Measurements from ENCODE around the gene GPR50.

The GPR50 gene

DNA sequence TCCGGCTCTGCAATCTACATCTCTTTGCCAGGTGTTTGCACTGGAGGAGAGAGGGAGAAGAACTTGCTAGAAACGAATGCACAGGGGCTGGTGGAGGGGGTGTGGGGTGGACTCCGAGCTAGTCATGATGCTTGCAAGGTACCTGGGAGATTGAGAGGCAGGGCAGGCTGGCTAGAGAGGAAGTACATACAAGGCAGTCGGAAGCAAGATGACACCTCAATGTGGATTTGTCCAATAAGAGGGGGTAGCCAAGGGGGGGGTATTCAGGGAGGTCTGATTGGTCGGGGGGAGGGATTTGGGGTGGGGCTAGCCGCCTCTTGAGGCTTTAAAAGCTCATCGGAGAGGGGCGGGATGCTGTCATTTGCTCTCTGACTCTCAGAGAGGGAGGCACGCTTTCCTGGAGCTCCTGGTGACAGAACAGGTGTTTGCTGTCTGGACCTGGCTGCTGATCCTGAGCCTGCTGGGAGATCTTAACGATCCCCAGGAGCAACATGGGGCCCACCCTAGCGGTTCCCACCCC, at the start of gene GPR50:
GPR50 (plus strand) TSS at position 354 of the 520 bp plus-strand sequence; CDS start at position 492, 138 bp downstream.
- DNase-seq = no peak

DNA sequence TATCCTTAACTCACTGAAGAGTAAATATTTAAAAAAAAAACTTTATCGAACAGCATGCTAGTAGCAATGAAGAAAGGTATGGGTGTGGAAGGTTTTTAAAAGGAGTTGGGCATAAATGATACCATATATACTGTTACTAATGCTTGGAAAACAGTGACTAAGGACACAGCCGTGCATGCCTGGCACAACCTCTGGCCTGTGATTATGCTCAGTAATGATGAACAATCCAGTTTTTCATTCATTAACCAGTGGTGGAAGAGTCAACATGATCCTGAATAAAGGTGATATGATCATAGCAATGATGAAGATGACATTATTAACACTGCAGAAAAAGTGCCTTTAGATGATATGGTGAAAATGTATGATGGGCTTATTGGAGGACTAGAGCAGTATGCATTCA, 43.9 kb upstream of the GPR50 start:
- no peak for DNase-seq

DNA sequence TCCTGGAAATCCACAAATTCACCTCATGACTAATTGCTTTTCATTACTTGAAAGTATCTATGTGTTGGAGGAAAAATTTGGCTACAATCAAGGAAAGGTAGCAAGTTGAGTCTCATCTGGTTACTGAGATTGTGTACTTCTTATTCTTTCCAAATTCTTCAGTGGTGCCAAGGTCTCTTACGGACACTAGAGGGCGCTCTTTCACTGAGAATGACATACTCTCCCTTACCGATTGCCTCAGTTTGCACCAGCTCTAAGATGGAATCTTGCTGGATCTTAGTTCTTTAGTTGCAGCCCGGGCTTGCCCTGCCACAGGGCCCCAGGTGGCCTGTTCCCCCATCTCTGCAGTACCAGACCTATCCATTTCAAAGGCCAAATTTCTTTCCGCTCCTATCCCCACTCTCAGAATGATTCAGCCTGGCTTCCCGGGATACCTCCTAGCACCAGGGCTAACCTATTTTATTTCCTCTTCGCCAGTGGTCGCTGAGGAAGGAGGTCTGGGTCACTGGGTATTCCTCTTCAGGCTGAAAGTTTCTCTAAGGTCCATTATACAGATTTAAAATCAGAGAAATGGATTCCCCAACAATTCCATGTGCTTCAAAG, 24.6 kb upstream of the GPR50 start:
- peak; percentile 1 for DNase-seq

DNA sequence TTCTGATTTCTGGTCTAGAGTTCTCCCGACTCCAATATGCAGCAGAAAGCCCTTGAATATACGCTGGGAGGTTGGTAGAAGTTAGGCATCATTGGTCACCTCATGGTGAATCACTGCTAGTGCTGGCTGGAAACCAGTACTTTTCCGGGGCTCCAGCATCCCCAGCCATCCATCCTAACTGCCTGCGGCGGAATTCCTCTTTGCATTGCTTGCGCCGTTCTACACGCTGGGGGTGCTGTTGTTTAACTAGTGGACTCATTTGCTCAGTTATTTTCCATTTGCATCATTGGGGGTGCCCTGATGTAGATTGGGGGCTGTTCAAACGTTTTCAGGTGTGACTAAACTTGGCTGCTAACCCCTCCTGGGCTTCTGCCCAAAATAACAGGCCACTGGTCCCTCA, 23.3 kb upstream of the GPR50 start:
- no peak for DNase-seq

DNA sequence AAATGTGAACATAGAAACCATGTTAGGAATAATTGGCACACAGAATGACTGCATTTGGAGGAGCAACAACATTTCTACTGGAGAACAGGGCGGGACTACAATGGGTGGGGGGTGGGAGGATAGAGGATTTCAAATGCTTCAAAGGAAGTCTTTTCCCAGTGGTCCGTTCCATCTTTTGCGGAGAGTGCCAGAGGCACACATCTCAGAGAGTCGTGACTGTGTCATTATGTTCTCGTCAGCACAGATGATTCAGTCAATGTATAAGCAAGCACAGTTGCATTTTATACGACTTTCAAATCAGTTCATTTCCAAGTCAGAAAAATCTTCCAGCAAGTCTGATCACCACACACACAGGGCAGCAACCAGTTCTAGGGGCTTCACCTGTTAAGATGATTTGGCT, 22.7 kb upstream of the GPR50 start:
- no peak for DNase-seq

DNA sequence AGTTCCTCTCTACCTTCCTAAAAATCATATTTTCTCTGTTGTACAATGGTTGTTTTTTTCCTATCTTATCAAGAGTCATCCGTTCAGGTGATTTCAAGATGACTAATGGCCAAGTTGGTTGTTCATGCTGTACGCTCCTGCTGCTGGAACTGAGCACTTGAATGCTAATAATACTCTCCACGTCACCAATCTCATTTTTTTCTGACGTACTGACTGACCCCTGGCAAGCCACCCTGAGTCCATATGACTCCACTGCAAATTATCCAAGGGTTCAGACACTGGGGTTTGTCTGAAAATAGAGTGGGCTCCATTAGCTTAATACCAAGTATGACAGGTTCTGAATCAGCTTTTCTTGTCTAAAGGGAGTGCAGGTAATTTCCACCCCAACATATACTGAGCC, 21.1 kb upstream of the GPR50 start:
- no peak for DNase-seq

DNA sequence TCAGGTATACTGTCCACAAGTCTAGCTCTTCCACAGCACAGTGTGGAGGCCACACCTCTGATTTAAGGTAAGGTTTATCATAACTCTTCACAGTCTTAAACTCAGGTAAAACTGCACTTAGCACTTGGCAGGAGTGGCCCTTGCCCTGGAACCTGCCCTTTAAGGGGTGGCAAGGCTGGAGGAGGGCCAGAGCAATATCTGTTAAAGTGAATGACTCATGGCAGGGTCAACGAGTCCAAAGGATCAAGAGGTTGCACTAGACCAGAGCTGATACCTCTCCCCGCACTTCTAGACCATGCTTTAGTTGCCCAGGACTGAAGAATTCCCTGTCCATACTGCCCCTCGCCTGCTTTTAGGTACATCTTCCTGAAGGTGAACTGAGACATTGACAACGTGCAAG, 14.7 kb upstream of the GPR50 start:
- no peak for DNase-seq

DNA sequence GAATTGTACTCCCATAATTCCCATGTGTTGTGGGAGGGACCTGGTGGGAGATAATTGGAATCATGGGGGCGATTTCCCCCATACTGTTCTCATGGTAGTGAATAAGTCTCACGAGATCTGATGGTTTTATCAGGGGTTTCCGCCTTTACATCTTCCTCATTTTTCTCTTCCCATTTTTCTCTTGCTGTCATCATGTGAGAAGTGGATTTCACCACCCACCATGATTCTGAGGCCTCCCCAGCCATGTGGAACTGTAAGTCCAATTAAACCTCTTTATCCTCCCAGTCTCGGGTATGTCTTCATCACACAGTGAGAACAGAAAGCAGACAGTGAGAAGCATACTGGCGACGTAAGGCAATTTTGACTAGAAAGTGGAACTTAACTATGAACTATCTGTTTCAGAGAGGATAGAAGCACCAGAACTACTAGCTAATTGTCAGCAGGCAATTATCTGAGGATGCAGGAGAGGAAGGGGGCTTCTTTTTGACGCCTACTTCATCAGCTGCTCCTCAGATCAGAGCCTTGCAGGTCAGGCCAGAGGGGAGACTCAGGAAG, 8.5 kb upstream of the GPR50 start:
- DNase-seq = no peak

DNA sequence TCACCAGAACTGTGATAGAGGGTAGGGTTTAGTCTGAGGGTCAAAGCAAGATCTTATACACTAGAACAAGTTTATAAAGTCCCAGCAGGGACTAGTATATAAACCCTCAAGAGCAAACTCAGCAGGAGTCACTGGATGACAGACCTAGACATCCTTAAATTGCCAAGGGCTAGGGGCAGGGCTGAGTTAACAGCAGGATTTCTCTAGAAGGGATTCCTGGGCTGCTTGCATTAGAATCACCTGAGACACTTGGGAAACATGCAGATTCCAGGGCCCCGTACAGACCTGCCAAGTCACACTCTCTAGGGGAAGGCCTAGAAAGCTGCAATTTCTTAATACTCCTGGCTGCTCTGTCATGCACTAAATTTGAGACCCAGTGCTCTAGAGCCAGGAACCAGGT, 6.6 kb upstream of the GPR50 start:
- DNase-seq = no peak

DNA sequence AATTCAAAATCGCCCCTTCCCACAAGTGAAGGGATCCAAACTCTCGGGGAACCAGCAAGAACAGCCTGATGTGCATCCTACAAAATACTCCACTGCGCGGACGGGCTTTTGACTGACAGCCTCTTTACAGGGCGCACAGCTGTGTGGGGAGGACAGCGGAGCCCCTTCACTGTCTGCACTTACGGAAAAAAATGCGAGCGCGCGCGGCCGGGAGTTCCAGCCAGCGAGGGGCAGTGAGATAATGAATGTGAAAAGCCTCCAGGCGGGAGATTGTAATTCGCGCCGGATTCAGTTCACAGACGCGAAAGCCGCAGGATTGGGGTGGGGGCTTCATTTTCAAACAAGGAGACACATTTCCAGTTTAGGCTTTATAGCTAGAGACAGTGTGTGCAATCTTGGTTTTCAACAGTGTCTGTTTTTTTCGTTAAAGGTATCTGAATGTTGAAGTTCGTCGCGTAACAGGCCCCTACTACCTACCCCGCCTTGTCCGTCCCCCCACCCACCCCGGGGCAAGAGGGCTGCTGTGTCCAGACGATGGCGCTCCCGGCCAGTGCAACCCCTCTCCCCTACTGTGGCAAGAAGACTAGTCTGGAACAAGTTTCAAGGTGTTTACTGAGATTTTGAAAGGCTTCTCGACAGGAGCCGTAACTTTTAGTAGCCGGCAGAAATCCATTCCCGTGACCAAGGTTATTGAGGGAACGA, 1.7 kb upstream of the GPR50 start:
- no peak for DNase-seq

DNA sequence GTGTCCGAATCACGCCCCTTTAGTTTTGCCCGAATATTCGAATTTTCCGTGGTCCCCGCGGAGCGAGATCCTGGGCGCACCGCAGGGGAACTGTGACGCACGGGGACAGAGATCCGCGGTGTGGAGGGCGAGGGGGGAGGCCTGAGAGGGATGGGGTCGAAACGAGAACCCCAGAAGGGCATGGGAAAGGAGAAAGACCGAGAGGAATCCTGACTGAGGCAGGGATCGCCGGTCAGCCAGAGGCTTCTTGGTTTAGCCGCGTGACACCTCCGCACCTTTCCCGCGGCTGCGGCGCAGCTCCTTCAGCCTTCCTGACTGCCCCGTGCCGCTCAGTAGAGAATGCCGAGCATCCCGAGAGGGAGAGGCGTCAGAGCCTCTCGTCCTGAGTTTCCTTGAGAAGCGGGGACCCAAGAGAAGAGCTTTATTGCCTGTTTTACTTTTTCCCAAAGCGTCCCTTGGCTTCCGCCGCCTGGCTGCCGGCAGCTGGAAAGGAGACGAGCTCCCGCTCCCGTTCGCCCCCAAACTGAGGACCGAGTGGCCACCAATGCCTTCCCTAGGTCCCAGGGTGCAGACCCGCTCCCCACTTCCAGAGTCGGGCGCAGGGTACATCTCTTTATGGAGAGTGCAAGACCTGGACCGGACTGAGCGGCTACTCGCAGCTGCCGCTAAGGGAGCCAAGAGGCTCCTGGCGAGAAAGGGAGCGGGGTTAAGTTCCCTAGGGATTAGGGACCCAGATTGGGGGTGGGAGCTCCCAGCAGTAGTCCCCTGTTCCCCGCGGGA, 911 bp upstream of the GPR50 start:
- no peak for DNase-seq

DNA sequence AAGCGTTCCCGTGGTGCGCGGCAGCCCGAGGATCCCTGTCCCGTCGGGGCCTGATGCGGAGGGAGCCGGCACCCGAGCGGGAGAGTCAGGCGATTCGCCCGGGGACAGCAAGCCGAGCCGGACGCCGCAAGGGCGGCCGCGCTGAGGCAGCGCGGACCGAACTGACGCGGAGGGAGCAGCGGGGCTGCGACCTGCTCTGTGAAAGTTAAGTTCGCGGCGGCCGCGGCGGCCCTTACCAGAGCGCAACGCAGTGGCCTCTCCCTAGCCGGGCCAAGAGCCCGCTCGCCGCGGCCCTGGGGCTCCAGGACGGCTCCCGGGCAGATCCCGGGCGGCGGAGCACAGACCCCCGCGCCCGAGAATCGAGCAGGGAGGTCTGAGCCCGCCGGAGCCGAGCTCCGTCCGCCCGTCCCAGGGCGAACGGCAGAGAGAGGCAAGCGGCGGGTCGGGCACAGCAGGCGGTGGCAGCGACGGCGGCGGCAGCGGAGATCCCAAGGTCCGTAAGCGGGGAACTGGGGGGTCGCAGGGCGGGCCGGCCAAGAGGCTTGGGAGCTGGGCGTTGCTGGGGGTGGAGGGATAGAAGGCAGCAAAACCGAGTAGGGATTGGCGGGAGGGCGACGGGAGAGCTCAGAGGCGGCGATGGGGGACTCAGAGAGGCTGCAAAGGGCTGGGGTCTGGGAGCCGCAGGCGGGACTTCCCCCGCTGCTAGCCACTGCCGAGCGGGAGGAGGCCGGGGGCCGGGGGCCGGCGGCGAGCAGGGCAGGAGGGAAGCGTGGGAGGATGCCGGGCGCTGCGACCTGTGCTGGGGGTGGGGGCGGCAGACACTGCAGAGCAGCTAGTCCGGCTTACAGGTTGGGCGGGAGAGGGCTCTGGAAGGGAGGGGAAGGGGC, 1.0 kb downstream of the GPR50 start:
- no peak for DNase-seq

DNA sequence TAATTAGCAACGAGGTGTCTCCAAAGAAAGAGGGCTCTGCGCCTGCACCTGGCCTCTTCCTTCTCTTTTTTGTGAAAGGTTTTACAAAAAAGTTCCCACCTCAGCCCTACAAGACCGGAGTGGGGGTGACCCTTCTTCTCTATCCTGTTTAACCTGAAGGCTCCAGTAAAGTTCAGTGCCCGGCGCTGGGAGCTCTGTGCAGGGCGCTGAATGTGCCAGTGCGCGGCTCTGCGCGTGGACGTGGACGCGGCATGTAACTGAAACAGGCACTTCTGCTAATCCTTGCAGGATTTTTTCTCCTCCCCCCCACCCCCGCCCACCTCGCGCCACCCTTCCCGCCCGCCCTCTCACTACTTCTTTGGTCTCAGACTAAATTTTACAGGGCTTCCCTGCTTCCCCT, 2.4 kb downstream of the GPR50 start:
- DNase-seq = no peak

DNA sequence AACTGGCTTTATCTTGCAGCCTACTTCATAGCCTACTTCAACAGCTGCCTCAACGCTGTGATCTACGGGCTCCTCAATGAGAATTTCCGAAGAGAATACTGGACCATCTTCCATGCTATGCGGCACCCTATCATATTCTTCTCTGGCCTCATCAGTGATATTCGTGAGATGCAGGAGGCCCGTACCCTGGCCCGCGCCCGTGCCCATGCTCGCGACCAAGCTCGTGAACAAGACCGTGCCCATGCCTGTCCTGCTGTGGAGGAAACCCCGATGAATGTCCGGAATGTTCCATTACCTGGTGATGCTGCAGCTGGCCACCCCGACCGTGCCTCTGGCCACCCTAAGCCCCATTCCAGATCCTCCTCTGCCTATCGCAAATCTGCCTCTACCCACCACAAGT, 4.0 kb downstream of the GPR50 start:
- DNase-seq = no peak

DNA sequence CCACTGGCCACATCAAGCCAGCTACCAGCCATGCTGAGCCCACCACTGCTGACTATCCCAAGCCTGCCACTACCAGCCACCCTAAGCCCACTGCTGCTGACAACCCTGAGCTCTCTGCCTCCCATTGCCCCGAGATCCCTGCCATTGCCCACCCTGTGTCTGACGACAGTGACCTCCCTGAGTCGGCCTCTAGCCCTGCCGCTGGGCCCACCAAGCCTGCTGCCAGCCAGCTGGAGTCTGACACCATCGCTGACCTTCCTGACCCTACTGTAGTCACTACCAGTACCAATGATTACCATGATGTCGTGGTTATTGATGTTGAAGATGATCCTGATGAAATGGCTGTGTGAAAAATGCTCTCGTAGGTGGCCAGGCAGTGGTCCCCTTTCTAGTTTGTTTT, 4.7 kb downstream of the GPR50 start:
- DNase-seq = no peak

DNA sequence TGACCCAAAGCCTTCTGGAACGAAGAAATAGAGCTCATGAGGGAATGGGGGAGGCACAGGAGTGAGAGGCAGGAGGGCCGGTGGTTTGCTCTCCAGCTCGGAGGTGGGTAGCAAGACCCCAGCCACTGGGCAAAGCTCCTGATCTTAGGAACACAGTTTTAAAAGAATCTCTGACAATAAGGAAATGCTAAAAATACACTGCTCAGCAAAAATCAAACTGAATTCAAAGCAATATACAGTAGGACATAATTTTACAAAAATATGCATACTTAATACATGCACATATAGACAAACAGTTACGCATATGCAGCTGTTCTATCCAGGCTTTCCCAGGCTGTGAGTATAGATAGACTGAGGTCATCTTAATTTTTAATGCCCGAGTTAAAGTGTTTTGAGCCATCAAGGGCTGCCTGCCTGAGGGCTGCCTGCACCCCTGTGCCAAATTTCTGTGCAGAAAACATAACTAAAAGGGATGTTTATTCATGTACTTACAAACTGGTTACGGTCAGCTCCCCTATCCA, 6.9 kb downstream of the GPR50 start:
- DNase-seq = no peak

DNA sequence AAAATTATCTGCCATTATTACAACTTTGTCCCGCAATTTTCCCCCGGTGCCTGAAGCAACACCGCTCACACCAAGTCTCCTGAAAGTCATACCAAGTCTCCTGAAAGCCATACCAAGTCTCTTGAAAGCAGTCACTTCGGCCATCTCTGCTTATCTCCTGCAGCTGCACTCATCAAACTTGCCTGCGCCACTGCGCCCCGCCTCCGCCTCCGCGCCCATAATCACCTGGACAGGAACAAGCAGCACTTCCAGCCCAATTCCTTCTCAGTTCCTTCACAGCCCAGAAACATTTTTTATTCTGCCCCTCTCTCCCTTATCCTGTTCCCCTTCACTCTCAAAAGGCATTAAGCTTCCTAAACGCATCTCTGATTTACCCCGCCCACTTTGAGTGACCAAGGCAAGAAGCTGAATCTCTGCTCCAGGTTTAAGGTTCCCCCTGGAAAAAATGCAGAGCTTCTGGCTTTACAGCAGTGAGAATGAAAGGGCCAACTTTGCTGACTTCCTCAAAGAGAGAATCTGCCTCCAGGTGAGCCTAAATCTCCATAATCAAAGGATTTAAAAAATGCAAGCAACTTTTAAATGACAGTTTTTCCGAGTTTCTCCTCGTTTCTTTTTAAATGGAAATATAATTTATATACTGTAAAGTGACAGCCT, 7.7 kb downstream of the GPR50 start:
- DNase-seq = no peak

DNA sequence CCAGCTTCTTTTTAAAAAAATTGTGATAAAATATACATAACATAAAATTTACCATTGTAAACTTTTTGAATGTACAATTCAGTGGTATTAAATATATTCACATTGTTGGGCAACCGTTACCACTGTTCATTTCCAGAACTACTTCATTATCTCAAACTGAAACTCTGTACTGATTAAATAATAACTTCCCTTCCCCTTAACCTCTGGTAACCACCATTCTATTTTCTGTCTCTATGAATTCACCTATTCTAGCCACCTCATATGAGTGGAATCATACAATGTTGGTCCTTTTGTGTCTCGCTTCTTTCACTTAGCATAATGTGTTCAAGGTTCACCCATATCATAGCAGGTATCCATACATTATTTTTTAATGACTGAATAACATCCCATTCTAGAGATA, 8.3 kb downstream of the GPR50 start:
- DNase-seq = no peak

DNA sequence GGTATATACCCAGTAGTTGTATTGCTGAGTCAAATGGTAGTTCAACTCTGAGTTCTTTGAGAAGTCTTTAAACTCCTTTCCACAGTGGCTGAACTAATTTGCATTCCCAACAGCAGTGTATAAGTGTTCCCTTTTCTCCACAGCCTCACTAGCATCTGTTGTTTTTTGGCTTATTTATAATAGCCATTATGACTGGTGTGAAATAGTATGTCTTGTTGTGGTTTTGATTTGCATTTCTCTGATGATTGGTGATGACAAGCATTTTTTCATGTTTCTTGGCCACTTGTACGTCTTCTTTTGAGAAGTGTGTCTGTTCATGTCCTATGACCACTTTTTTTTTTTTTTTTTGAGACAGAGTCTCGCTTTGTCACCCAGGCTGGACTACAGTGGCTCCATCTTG, 30.5 kb downstream of the GPR50 start:
- DNase-seq = no peak

DNA sequence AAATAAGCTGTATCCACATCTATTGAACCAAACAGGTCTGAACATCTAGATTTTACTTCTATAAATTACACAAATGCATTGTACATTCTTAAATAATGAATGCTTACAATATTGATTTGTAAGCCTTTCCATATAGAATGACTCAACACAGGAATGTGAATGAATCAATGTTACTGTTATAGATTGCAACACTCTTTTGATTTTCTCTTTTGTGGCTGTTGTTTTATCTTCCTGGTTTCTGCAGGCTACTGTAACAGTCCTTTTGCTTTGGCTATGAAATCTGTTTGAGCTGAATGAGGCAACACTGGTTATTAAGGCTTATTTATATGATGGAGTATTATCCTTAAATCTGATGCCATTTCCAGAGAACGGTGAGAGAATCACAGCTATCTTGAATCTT, 49.5 kb downstream of the GPR50 start:
- DNase-seq = no peak

DNA sequence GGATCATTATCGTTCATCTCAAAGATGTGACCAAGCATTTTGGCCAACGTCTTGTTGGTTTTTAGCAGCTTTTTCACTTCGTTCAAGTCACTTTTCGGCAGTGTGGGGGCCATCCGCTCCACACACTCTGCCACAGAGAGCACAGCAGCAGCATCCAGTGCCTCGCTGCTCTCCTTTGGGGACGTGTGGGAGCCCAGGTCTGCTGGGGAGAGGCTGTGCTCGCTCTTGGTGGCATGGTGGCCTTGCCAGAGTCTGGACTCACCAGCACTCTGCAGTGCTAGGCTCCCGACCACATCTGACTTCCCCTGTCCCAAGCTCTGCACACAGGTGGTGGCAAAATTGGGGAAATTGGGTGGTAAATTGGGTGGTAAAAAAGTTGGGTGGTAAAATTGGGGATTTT, 50.6 kb downstream of the GPR50 start:
- DNase-seq = no peak

DNA sequence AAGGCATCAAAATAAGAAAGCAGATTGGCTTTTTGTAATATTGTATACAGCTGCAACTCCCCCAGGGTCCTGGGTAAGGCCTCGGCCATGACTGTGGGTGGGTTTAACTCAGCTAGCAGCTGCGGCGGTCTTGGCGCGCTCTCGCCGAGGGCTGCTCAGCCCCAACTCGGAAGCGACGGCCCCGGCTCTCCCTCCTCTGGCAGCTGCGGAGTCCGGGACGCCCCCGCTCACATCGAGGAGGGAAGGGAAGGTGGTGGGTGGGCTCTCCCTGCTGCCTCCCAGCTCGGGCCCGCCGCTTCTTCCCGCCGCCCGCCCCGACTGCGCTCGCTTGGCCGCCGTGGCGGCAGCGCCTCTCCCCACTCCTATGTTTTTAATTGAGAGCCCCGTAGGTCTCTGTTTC, 51.2 kb downstream of the GPR50 start:
- DNase-seq = no peak

All from KG1 (cell line).